GM10847 (cell line): ENCODE data around the gene ANAPC2.

ENCODE experiments used
- POLR2A ChIP-seq: IDR thresholded peaks from 2 replicates; pipeline ENCODE4 v1.6.1; 2011; ENCODE audit not compliant: insufficient read length; ENCODE audit errors: extremely low read depth

The ANAPC2 gene

DNA sequence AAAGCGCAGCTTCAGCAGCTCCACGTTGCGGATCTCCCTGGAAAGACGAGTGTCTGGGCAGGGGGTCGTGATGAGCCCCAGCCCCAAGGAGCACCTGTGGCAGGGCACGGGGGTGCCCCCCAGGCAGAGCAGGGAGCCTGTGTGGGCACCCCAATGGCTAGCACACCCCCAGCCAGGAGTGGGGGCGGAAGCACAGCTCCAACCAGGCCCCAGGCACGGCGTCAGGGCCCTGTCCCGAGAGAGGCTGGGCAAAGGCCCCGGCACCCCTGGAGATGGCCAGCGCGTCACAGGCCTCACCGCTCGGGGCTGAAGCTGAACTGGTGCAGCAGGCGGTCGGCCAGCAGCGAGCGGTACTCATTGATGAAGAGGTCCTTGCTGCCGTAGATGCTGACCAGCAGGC is 7.9 kb downstream of the ANAPC2 start:
- no peak for TF ChIP-seq POLR2A

DNA sequence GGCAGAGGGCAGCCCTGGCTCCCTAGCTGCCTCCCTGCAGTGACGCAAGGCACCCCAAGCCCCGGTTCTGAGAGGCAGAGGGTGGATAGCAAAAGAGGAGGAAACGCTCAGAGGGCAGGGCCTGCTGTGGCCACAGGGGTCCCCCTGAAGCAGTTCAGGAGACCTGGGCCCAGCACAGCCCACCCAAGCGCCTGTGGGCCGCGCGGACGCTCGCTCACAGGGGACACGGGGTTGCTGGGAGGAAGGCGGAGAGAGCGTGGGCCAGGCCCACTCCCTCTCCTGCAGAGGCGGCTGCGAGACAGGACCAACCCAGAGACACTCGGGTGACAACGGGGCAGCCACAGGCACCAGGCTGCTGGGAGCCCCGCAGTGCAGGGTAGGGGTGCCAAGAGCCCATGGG is 8.6 kb downstream of the ANAPC2 start:
- TF ChIP-seq POLR2A: no peak

DNA sequence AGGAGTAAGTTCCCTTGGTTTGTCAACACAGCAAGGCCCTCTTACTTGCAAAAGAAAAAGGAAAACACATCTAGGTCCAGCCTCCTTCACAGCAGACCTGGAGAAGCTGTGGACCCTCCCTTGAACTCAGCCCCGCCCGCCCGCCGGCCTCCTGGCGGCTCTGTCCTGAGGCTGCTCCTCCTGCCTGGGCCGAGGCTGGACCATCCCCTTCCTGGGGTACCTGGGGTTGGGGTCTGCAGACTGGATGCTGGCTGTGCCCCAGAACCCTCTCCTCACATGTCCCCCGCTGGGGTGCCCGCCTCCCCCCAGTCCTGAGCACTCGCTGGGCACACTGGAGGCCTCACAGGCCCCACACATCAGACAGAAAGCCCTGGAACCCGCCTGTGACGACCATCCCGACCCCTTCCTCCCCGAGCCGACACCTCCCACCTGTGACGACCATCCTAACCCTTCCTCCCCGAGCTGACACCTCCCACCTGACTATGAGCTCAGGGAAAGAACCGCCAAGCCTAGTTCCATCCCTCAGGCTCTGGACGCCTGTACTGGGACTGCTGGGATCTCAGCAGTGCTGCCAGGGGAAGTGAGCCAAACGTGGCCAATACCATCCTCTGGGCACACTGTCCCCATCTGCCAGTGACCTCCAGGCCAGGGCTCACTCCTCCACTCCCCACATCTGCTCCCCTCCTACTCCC is 9.3 kb downstream of the ANAPC2 start:
- no peak for TF ChIP-seq POLR2A

DNA sequence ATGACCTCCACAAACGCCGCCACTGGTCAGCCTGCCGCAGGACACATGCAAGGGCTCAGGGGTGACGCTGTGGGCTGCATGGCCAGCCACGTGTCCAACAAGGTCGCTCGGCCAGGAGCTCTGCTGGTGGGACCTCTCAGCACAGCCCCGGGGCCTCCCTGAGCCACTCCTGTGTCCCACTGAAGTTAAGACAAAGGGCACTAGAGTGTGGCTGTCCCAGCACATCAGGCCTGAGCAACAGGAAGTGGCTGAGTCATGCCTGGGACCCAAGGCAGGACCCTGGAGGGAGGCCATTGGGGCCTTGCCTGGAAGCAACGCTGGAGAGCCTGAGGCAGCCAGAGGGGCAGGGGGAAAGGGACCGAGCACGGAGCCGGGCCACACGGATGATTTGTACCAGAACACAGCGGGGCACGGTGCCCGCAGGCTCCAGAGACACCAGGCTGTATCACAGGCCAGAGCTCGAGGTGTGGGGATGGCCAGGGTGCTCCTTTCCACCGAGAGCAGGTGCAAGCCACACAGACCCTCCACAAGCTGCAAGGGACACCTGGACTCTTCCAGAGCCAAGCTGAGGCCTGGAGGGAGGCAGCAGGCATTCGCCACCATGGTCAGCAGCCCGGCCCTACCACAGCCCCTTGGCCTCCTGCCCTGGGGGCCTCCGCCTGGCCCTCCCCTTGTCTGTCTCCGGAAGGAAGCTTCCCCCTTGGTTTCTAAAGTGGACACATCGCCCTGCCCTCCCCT is 10.0 kb downstream of the ANAPC2 start:
- TF ChIP-seq POLR2A: no peak

DNA sequence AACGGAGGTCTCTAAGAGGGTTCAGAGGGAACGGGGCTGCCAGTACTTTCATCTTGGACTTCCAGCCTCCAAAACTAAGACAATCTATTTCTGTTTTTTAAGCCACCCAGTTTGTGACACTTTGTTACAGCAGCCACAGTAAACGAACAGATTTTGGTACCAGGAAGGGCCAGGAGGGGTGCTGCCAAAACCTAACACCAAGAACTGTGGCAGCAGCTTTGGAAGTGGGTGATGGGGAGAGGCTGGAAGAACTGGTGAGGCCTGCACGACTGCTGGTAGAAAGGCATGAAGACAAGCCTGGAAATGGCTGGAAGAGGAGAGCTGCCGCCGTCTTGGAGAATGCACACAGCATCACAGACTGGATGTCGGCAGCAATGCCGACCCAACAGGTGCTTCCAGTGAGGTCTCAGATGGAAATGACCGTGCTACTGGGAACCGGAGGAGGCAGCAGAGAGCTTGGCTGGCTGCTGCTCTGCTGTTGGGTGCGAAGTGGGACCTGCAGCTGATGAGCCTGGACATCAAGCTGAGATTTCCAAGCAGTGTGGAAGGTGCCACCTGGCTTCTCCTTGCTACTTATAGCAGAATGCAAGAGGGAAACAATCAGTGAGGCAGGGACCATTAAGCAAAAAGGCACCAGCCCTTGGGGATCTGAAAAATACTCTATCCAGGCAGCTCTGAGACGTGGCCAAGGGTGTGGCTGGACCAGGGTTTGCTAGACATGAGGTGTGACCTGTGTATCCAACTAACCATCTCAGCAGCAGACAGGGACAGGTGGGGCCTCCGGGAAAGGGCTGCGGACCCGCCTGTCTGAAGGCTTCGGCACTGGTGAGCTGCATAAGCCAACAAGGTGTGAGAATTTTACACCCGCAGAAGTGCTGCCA is 11.8 kb downstream of the ANAPC2 start:
- no peak for TF ChIP-seq POLR2A

DNA sequence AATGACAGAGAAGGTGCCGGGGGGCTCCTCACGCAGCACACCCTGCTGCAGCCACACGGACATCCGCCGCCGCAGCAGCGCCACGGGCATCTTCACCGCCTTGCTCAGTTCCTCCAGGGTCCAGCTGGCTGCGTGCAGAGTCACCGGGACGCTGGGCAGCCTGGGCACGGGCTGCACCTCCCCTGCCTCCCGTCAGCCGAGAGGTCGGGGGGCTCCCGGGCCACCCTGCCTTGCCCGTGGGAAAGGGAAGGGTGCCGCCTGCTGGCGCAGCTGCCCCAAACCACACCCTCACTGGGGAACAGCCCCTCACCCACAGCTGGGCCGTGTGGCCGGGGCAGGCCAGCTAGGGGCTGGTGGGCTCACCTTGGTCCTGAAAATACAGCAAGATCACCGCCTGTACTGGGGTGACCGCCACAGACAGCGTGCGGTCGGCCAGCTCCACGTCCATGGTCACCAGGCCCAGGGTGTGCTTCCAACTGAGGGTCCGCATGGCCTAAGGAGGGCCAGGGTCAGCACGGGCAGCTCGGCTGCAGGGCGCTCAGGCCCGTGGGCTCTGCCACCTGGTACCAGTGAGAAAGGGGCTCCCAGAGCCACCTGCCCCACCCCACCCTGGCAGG is 12.9 kb downstream of the ANAPC2 start:
- TF ChIP-seq POLR2A: no peak

DNA sequence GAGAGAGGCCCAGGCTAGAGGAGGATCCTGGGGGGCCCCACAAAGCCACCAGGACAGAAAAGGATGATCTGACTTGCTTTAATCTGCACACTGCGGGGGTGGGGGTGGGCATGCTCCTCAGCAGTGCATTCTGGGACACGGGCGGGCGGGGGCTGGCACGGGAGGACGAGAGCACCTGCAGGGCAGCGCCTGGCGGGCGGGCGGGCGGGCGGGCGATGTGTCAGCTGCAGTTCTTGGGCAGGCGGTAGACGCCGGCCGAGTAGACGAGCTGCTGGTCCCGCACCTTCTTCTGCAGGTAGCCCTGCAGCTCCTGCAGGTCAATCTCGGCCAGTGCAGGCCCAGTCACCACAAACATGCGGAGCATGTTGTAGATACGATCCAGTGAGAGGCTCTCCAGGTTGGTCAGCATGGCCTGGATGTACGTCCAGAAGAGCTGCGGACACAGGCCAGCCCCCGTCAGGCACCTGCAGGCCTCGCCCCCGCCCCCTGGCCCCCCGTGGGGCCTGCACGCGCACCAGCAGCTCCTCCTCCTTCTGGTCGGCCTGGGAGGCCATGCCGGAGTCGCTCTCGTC is 13.6 kb downstream of the ANAPC2 start:
- no peak for TF ChIP-seq POLR2A

DNA sequence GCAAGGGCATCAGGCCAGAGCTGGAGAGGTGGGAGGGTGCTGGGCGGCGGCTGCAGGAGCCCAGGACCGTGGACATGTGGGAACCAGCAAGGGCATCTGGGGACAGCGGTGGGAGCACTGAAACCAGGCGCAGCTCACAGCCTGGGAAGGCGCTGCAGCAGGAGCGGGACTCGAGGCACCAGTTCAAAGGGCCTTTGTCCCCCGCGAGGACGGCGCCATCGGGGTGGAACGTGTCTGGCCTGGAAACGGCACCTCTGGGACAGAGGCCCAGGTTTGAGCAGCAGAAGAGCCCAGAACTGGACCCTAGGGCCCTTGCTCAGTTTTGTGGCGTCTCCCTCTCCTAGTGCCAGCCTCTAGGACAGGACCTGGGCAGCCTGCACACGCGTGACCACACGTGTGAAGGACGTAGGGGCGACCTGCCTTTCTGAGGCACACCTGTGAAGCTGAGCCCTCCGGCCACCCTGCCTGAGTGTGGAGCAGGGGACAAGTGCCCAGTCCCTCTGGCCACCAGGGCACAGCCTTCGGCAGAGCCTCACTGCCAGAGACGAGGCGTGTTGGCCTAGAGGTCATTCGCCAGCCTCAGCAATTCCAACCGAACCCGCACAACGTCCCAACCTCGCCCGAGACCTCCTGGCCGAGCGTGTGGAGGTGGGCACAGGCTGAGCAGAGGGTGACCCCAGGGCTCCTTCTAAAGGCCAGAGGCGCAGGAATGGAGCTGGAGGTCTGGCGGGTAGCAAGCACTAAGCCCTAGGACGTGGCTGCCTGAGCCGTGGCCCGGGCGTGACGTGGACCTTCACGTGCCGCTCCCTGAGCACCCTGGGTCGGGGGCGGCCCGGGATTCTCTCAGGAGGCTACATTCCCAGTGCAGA is 14.3 kb downstream of the ANAPC2 start:
- TF ChIP-seq POLR2A: no peak

DNA sequence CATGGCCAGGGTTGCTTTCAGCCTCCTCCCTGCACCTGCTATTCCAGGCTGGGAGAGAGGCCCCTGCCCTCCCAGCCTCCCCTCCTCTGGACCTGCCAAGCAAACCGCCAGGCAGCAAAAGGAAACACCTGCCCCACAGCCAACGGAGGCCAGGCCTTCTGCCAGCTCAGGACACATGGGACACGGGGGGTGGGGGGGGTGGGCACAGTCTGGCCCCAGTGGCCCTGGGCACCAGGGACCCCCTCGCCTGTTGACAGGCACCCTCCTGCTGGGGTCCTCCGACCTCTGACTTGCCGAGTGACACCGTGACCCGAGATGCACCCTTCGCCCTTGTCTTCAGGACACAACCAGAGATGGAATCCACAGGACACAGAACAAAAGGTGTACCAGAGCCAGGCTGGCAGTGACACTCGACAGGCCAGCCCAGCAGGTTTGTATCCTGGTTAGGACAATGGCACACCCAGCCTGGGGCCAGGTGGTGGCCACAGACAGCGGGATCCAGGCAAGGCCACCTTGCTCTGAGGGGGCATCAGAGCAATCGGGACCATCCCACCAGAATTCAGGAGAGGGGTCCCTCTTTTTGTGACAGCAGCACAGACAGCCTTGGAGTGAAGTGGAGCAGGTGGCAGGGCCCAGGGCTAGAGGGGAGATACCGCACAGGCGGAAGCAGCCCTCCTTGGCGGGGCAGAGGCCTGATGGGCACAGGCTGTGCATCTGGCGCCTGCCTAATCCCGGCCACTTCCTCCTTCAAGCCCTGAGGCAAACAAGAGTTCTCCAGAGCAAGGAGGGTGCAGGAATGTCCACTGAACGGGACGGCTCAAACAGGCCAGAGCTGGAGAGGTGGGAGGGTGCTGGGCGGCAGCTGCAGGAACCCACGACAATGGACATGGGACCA is 15.2 kb downstream of the ANAPC2 start:
- TF ChIP-seq POLR2A: no peak

DNA sequence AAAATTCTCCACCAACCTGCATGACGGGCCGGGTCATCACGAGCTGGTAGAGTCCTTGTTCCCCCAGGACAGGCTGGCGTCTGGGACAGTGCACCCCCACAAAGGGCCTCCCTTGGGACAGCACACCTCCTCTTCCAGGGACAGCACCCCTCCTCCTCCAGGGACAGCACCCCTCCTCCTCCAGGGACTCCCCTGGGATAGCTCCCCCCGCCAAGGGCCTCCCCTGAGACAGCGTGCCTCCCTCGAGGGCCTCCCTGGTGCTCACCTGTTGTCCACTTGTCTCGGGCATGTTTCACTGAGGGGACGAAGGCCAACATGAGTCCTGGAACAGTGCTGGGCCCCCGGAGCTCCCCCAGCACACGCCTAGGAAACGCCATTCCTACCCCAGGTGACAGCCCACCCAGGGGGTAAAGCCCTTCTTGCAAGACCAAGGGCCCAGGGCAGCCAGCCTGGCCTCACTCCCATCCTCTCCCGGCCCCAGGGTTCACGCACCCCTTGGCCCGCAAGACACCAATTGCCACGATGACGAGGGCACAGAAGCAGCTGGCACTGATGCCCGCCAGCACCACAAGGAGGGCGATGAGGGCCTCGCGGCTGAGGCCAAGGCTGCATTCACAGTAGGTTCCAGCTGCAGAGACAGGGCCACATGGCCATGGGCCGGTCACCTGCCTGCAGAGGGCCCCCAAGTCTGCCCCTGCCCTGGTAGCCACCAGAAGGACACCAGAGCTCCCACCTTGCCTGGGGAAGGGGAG is 17.0 kb downstream of the ANAPC2 start:
- no peak for TF ChIP-seq POLR2A

DNA sequence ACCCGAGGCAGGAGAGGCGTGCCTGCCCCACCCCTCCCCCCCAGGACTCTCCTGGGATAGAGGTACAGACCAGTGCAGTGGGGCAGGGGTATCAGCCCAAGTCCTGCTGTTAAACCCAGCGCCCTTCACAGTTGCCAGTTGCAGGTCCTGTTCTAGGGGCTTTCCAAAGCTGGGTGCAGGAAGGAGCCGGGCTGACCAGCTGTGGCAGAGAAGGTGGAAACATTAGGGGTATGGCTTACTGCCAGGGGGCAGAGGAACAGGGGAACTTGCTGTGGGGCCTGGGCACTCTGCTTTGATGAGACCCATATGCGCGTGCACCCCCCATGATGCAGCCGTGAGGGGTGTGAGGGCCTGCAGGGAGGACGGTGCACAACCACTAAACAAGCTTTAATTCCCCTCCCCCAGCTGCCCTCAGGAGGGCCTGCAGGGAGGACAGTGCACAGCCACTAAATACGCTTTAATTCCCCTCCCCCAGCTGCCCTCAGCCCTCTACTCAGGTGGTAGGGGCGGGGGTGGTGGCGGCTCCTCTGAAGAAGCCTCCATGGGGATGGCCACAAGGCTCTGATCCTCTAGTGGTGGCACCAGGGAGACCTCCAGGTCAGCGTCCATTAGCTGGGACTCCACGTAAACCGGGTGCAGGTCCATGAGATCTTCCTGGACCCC is 17.7 kb downstream of the ANAPC2 start:
- no peak for TF ChIP-seq POLR2A

DNA sequence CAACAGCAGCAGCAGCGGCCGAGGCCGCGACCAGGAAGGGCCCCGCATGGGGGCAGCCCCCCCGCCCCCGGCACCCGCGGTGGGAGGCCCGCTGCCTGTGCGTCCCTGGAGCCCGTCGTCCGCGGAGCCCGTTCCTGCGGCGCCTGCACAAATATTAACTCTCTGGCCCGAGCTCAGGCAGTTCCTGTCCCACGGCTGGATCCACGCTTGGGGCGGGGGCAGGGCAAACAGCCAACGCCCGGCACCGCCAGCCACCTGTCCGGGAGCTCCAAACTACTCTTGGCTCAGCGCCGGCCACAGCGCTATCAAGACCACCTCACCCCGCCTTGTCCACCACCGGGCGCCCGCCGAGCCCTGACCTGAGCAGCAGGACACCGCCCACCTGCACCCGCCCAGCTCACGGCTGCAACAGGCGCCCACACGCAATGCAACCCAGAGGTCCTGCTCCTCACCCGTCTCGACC is 18.4 kb downstream of the ANAPC2 start, which contains the start of gene LRRC26:
LRRC26 (minus strand) TSS at position 156 of the 463 bp plus-strand sequence; CDS start at position 48, 108 bp downstream.
- TF ChIP-seq POLR2A: no peak
